NK-92 (cell line): ENCODE data around the gene ZBTB42.

ENCODE experiments used
- DNase-seq: peaks from one replicate; lab custom pipeline; 2025; ENCODE audit not compliant: unreplicated experiment; lab: John Stamatoyannopoulos, UW

Gene ZBTB42

GRCh38 chr14:104782086-104782807 lies 18.7 kb upstream of the ZBTB42 start:
- no peak for DNase-seq

- DNase-seq: no peak
Measured at GRCh38 chr14:104782808-104783139, 18.1 kb upstream of the ZBTB42 start.

- DNase-seq: no peak
Measured at GRCh38 chr14:104783484-104784217, 17.2 kb upstream of the ZBTB42 start.

- DNase-seq: no peak
Measured at GRCh38 chr14:104784218-104784568, 16.7 kb upstream of the ZBTB42 start.

- no peak for DNase-seq
Measured at GRCh38 chr14:104784846-104785707, 15.8 kb upstream of the ZBTB42 start.

- DNase-seq: no peak
Measured at GRCh38 chr14:104785708-104786080, 15.2 kb upstream of the ZBTB42 start.

- DNase-seq: no peak
Measured at GRCh38 chr14:104786091-104786586, 14.8 kb upstream of the ZBTB42 start.

GRCh38 chr14:104786726-104787675 lies 13.9 kb upstream of the ZBTB42 start:
- no peak for DNase-seq

- no peak for DNase-seq
Measured at GRCh38 chr14:104787736-104788135, 13.2 kb upstream of the ZBTB42 start.

- no peak for DNase-seq
Measured at GRCh38 chr14:104788161-104788818, 12.6 kb upstream of the ZBTB42 start.

GRCh38 chr14:104788873-104789663 lies 11.8 kb upstream of the ZBTB42 start:
- no peak for DNase-seq

GRCh38 chr14:104789752-104790743 lies 10.9 kb upstream of the ZBTB42 start:
- DNase-seq: no peak

GRCh38 chr14:104791425-104791824 lies 9.5 kb upstream of the ZBTB42 start:
- no peak for DNase-seq

- DNase-seq: no peak
Measured at GRCh38 chr14:104792101-104792884, 8.6 kb upstream of the ZBTB42 start.

- DNase-seq: no peak
Measured at GRCh38 chr14:104792945-104793702, 7.8 kb upstream of the ZBTB42 start.

- DNase-seq: no peak
Measured at GRCh38 chr14:104793703-104793959, 7.3 kb upstream of the ZBTB42 start.

GRCh38 chr14:104794099-104794498 lies 6.8 kb upstream of the ZBTB42 start:
- no peak for DNase-seq
